HG02610 (cell line): ENCODE measurements around the gene CDK13.
"Not testable (repeated sequence)": the region's sequence is repeated elsewhere in the genome, so short reads cannot be mapped to it uniquely, and the experiment has no call there.

Source experiments
- ATAC-seq: cut with Tn5 transposase; IDR thresholded peaks from one replicate; pipeline ENCODE4 v1.9.1; 2021; ENCODE audit warnings: mild to moderate bottlenecking, moderate library complexity; ENCODE audit not compliant: unreplicated experiment

The CDK13 gene

GRCh38 chr7:40145596-40146130 is 195.6 kb downstream of the CDK13 start:
- not testable (repeated sequence) for ATAC-seq

- no peak for ATAC-seq
These were observed 197.6 kb downstream of the CDK13 start for GRCh38 chr7:40147371-40148246.

DNA sequence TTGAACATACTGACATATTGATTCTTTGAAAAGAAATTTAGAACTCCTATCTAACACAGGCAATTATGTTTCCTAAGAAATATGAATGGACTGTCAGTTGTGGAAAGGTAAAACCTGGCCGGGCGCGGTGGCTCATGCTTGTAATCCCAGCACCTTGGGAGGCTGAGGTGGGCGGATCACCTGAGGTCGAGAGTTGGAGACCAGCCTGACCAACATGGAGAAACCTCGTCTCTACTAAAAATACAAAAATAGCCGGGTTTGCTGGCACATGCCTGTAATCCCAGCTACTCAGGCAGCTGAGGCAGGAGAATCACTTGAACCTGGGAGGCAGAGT is 198.2 kb downstream of the CDK13 start:
- ATAC-seq, result not testable (repeated sequence)

DNA sequence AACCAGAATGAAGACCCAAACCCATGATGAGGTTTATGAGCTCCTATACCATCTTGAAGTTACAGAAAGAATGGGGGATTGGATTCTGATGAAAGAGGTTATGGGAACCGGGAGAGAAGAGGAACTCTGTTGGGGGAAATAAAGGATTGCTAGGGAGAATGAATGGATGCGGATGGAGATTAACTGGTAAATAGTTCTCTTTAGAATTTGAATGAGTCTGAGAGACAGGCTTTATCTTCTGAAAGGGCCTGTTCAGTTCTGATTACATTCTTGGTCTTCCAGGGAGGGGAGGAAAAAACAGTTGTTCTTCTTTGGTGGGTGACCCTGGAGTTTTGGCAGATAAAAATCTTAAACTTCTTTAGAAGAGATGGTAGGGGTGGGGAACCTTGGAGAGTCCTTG is 198.6 kb downstream of the CDK13 start:
- ATAC-seq, result no peak
